ACHN (cell line): ENCODE results near the gene IDH2.
"Not testable (repeated sequence)": the region's sequence is repeated elsewhere in the genome, so short reads cannot be mapped to it uniquely, and the experiment has no call there.

ENCODE experiments used
- DNase-seq: peaks from one replicate; pipeline ENCODE4 v3.0.0-alpha.2; 2015
- in situ Hi-C: cut with HindIII; loops from 2 replicates; pipeline ENCODE4 v1.10.0; 2017; ENCODE audit warnings: low sequenced_read_pairs, low pct_ligation_motif_present, low pct_unique_long_range_greater_than_20kb

Gene IDH2

DNA sequence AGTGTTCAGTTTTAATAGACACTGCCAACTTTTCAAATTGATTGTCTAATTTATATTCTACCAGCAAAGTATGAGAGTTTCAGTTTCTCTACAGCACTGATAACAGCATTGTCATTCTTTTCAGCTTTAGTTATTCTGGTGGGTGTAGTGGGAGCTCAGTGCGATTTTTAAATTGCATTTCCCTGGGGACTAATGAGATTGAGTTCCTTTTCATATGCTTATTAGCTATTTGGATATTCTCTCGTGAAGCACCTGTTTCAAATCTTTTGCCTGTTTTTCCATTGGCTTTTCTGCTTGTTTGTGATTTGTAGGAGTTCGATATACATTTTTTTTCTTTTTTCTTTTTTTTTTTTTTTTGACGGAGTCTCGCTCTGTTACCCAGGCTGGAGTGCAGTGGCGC is 18.8 kb upstream of the IDH2 start:
- no peak for DNase-seq
- in situ Hi-C loops: no loop called here

DNA sequence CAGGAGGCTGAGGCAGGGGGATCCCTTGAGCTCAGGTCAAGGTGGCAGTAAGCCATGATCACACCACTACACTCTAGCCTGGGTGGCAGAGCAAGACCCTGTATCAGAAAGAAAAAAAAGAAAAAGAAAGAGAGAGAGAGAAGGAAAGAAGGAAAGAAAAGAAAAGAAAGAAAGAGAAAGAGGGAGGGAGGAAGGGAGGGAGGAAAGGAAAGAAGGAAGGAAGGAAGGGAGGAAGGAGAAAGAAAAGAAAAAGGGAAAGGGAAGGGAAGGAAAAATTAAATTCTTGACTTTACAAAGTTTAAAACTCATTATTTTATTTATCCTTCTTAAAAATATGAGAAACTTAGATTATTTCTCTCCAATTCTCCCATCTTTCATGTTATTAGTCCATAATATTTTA is 17.1 kb upstream of the IDH2 start:
- no peak for DNase-seq
- in situ Hi-C loops: no loop called here

DNA sequence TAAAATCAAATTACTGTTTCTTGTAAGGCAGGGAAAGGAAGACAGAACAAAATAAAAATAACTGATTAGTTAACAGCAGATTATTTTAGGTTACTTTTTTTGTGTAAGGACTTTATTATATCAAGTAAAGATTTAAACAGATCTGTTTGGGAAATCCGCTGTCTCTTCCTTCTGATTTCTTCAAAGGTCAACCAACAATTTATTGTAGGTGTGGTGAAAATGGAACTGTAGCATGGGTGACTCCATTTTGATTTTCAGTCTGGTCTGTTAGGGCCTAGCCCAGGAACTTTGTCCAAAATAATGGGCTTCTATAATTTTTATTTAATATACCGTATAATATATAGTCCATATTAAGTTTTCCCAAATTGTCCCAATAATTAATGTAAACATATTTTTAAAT is 13.5 kb upstream of the IDH2 start:
- in situ Hi-C loops: no loop called here
- no peak for DNase-seq

DNA sequence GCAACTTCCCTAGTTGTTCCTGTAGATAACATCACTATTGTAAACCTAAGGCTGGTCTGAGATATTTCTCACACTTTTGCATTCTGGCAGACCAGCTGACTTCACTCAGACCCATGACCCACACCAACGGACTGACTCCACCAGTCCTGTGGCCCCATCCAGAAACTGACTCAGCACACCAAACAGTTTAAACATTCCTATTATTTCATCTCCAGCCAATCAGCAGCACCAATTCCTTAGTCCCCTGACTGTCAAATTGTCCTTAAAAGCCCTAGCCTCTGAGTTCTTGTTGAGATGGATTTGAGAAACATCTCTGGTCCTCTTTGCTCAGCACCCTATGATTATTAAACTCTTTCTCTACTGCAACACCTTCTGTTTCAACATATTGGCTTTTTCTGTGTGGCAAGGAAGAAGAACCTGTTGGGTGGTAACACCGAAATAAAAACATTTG is 12.2 kb upstream of the IDH2 start:
- no peak for DNase-seq
- in situ Hi-C loops: no loop called here

DNA sequence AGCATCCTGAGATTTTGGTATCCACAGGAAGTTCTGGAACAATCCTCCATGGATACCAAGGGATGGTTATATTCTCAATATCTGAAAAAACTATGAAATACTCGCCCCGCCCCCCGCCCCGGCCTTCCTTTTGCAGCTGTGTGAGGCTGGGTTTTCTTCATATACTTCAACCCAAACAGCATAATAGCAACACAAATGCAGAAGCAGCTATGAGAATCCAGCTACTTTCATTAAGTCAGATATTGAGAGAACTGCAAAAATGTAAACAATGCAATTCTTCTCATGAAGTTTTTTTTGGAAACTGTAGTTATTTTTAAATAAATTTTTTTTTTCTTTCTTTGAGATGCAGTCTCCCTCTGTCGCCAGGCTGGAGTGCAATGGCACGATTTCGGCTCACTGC is 10.9 kb upstream of the IDH2 start:
- no peak for DNase-seq
- in situ Hi-C loops: no loop called here

DNA sequence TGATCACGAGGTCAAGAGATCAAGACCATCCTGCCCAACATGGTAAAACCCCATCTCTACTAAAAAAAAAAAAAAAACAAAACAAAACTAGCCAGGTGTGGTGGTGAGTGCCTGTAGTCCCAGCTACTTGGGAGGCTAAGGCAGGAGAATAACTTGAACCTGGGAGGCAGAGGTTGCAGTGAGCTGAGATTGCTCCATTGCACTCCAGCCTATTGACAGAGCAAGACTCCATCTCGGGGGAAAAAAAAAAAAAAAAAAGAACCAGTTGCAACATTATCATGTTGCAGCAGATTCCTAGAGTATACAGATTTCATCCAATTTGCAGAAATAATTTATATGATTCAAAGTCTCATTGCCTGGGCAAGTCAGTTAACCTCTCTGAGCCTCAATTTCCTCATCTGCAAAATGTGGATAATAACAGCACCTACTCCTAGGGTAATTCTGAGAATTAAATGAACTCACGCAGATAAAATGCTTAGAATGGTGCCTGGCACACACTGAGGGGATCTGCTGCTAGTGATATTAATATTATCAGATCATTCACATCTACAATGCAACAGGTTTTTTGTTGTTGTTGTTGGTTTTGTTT is 7.0 kb upstream of the IDH2 start:
- in situ Hi-C loops, DNase-seq: not testable (repeated sequence)

DNA sequence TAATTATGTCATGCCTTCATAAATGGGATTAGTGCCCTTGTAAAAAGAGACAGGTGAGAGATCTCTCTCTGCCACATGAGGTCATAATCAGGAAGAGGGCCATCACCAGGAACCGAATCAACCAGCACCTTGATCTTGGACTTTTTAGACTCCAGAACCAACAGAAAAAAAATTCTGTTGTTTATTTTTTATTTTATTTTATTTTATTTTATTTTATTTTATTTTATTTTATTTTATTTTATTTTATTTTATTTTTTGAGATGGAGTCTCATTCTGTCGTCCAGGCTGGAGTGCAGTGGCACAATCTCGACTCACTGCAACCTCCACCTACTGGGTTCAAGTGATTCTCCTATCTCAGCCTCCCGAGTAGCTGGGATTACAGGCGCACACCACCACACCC is 5.8 kb upstream of the IDH2 start:
- in situ Hi-C loops, DNase-seq: not testable (repeated sequence)

DNA sequence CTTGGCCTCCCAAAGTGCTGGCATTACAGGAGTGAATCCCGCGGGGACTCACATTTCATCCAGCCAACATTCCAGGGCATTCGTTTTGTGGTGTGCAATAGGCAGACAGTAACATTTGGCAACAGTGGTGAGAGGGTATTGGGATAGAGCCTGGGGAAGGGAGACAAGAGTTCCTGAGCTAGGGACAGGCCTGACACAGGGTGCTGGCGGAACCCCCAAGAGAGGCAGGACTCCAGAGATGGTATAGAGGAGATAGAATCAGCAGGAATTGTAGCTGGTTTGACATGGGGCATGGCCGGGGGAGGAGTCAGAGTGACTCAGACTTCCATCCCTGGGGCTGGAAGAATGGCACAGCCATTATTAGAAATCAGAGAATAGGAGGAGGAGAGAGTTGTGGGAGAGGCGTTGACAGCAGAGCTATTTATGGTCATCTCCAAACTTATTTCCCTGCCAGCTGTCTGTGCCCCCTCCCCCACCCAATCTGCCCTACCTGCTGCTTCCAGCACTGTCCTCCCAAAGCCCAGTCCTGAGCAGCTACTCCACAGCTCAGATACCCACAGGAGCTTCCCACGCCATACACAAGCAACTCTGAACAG is 4.4 kb upstream of the IDH2 start:
- in situ Hi-C loops: no loop called here
- peak; percentile 39 for DNase-seq

DNA sequence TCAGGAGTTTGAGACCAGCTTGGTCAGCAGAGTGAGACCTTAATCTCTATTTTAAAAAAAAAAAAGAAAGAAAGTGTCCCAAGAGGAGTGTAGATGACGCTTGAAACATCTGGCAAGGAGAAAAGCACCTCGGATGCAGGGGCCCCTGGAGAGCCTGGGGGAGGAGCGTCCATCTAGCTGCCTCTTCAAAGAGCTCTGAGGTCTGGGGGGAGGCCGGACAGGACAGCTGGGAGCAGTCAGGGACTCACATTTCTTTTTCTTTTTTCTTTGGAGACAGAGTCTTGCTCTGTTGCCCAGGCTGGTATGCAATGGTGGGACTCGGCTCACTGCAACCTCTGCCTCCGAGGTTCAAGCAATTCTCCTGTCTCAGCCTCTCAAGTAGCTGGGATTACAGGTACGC is 3.3 kb upstream of the IDH2 start:
- no peak for DNase-seq
- in situ Hi-C loops: no loop called here

DNA sequence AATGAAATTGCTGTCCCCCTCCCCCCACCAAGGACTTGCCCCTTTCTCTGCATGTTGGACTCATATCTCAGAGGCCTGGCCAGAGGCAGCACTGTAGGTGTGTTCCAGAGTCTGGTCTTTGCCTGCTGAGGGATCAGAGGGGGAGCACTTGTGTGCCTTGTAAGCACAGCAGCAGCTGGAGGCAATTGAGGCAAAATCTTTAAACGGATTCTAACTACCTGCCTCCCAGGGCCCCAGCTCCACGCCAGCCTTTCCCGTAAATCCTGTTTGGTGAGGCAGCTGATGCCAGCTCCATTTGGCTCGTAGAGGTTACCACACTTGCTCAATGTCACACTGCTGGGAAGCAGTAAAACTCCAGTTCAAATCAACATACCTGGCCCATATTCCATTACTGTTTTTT is 2.3 kb upstream of the IDH2 start:
- in situ Hi-C loops: no loop called here
- DNase-seq: no peak

DNA sequence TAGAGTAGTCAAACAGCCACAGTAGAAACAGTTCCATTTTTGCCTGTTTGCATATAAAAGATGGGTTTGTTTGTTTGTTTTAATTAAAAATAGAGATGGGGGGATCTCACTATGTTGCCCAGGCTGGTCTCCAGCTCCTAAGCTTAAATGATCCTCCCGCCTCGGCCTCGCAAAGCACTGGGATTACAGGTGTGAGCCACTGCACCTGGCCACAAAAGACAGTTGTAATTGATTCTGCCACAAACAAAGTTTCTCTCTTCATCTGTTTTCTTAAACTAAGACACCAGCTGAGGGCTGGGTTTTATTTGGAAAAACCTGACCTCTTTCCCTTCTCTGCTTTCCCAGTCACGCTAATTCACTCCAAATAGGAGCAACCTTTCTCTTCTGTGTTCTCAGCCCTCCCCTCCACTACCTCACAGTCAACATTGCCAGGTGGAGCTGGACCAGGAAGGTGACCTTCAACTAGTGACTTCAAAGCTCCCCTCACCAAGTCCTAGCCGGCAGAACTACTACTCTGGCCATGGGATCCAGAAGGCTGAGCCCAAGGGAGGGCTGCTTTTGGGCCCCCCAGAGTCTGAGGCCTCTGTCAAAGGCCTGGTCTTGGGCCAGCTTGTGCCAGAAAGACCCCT is 1.5 kb upstream of the IDH2 start:
- in situ Hi-C loops: no loop called here
- DNase-seq: no peak

DNA sequence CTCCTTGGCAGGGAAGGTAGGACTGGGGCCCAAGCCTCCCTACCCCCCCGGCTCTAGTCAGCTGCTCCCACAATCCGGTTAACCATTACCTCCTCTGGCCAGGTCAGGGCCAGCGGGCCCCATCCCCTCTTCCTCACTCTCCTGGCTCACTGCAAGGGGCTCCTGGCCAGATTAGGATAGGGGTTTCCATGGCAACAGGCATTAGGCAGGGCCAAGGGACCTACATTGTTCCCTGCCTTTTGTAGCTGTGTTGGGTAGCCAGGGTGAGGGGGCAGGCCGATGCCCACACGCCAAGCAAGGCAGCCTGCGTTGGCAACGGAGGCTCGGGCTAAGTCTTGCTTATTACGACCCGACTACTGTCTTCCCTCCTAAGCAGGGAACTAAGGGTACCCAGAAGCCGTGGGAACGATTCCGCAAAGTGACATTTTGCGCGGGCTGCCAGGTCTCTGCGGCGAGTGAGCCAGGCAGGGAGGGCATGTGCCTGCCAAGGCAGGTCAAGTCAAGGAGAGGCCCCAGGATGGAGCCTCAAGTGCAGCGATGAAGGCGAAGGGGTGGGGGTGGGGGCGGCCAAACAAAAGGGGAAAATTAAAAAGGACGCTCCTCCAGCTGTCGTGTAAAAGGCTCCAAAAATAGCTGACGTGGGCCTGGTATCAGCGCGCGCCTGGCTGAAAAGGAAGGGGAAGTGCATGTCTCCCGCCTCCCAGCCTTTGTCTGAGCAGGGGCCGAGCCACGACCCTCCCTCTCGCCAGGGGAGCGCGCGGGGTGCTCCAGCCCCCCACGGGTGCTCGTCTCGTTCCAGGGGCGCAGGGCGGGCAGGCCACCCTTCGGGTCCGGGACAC is 919 bp downstream of the IDH2 start:
- in situ Hi-C loops: no loop called here
- DNase-seq: peak; percentile 49

DNA sequence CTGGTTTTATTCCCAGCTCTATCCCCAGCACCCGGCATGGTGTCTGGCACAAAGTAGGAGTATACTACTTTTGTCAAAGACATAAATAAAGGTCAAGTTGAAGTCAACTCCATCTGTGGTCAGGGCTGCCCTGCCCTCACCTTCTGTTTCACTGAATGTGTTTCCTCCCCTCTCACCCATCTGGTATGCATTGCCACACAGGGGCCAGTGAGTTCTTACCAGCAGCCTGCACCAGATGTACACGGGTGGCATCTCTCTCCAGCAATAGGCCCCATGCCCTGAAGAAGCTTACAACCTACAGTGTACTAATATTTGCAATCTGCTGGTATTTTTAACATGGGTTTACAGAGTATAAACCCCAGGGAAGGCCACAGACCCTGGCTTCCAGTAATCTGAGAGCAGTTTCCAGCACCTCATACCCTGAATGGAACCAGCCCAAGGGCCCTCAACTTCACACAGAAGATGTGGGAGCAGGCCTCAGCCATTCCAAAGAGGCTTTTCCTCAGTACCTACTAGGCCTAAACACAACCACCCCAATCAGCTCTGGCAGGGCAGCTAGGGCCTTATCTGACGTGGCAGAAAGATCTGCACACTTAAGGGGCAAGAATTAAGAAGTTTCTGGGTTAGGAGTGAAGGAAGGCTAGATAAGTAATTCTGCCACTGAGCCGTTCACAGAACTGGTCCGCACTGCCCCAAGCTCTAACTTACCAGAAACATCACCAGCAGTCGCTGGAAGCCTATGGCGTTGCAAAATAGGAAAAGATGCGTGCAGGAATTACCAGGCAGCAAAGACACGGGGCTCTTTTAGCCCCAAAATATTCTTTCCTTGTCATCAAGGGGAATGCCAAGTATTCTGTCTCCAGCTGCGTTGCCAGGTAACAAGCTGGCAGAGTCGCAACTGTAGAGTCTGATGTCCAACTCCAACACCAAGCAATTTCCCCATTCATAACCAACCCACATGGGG is 2.1 kb downstream of the IDH2 start:
- in situ Hi-C loops: no loop called here
- peak; percentile 49 for DNase-seq

DNA sequence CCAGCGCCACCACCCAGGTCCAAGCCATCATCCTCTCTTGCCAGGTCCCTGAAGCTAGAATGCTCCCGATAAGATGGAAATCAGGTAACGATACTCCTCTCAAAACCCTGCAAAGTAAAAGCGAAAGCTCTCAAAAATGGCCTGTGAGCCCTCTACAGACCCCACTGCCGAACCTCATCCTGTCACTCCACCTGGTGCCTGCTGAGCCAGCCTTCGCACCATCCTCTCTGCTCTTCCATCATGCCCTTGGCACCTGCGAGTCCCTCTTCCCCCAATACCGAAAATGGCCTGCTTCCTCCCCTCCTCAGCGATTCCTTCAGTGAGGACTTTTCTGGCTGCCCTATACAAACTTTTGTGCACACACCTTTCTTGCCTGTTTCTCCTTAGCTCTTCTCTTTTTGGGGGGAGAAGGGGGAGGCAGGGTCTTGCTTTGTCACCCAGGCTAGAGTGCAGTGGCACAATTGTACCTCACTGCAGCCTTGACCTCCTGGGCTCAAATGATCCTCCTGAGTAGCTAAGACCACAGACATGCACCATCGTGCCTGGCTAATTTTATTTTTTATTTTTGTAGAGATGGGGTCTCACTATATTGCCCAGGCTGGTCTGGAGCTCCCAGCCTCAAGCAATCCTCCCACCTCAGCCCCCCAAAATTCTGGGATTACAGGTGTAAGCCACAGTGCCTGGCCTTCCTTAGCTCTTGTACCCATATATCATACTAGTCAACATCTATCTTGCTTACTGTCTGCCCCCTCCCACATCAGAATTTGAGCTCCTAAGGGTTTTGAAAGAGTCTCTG is 3.0 kb downstream of the IDH2 start:
- in situ Hi-C loops: no loop called here
- no peak for DNase-seq

DNA sequence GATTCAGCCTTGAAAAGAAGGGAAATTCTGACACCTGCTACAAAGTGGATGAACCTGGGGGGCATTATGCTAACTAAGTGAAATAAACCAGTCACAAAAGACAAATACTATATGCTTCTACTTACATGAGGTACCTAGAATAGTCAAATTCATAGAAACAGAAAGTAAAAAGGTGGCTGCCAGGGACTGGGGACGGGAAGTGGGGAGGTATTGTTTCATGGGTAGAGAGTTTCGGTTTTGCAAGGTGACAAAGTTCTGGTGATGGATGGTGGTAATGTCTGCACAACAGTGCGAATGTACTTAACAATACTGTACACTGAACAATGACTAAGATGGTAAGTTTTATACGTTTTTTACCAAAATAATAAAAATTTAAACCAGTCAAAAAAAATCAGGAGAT is 4.8 kb downstream of the IDH2 start:
- no peak for DNase-seq
- in situ Hi-C loops: no loop called here

DNA sequence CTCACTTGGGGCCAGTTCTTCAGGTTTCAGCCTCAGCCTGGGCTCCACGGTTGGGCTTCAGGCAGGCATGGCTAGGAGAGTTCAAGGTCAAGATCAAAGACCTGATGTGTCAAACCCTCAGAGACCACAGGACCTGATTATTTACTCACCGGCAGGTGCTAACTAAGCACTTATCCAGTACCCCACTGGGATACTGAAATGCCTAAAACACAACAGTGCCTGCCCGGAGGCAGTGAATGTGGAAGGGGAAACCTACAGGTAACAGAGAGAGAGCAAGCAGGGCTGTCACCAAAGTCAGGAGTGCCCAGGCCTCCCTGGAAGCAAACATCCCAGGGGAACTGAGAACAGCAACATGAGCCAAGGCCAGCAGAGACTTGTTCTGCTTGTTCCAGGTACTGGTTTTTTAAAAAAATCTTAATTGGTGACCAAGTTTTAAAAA is 6.7 kb downstream of the IDH2 start:
- in situ Hi-C loops: no loop called here
- DNase-seq: no peak

DNA sequence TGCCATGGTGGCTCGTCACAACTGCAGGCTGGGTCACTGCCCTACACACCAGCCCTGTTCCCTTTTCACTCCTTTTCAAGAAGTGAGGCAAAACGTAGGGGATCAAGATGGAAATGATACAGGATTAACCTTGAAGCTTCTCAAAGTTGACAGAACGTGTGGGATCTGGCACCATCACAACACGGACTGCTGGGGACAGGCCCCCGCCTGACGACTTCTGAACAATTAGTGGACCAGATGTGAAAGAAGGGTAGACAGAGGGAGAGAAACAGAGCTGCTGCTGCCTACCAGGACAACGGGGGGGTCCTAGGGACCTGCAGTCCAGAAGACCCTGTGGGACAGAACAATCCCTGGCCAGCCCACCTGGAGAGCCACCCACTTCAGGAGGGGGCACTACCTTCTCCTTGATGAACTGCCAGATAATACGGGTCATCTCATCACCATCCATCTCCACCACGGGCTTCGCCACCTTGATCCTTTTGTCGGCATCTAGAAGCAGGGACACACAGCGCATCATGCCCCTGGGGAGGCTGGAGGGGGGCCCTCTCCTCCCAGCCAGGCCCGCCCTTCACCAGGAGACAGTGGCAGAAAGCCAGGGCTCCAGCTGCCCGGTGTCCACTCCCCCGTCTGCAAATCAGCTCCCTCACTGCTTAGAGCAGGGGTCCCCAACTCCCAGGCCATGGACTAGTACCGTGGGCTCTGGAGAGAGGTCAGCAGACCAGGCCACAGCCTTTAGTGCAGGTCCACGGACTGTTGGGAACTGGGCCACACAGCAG is 10.9 kb downstream of the IDH2 start:
- in situ Hi-C loops: no loop called here
- DNase-seq: no peak
